Calu3 (cell line): Measurements from ENCODE around the gene RBMY1F. TPM values are rescaled to one million over a fixed set of nuclear protein-coding genes. Genes with fewer than 3 reads are reported as not detected.
"Not testable (repeated sequence)": the region's sequence is repeated elsewhere in the genome, so short reads cannot be mapped to it uniquely, and the experiment has no call there.

Experiments
- Bru-seq: library from RNA; stranded (reverse); fragments of 400-500 nt; gene quantifications from one replicate; lab custom pipeline; 2021; lab: Mats Ljungman, UMichigan
- BruChase-seq, 2 experiments: library from RNA; stranded (reverse); fragments of 400-500 nt; gene quantifications; one replicate each; lab custom pipeline; 2021; lab: Mats Ljungman, UMichigan
- BruUV-seq: library from RNA; stranded (reverse); fragments of 400-500 nt; replicated peaks from 2 replicates; lab custom pipeline; 2021; lab: Mats Ljungman, UMichigan
- CTCF ChIA-PET: fragments of 300-600 bp; sonication (Branson Sonifier 250); formaldehyde crosslinking; loops from one replicate; lab custom pipeline; 2022; ENCODE audit warnings: antibody characterized with exemption; lab: Charles Lee
- DNase-seq: peaks from one replicate; pipeline ENCODE4 v3.0.0; 2022
- H3K27ac Mint-ChIP-seq: one replicate; pipeline ENCODE4 v1.8.0; 2022; ENCODE audit warnings: mixed read lengths; ENCODE audit not compliant: unreplicated experiment
- H3K27me3 Mint-ChIP-seq: one replicate; pipeline ENCODE4 v1.8.0; 2022; ENCODE audit warnings: mixed read lengths; ENCODE audit not compliant: unreplicated experiment
- H3K36me3 Mint-ChIP-seq: one replicate; pipeline ENCODE4 v1.8.0; 2022; ENCODE audit warnings: mild to moderate bottlenecking, moderate library complexity, mixed read lengths; ENCODE audit not compliant: insufficient read depth, unreplicated experiment
- H3K4me1 Mint-ChIP-seq: one replicate; pipeline ENCODE4 v1.8.0; 2022; ENCODE audit warnings: mild to moderate bottlenecking, low read depth, mixed read lengths; ENCODE audit not compliant: unreplicated experiment
- H3K4me3 Mint-ChIP-seq: one replicate; pipeline ENCODE4 v1.8.0; 2022; ENCODE audit warnings: mild to moderate bottlenecking, low read depth, moderate library complexity, mixed read lengths; ENCODE audit not compliant: unreplicated experiment
- H3K9me3 Mint-ChIP-seq: one replicate; pipeline ENCODE4 v1.8.0; 2022; ENCODE audit warnings: low read depth, mixed read lengths; ENCODE audit not compliant: unreplicated experiment
- intact Hi-C: fragments of 100-400 bp; cut with micrococcal nuclease; formaldehyde crosslinking; loops from one replicate; pipeline ENCODE4 v1.10.0; 2022; ENCODE audit not compliant: unreplicated experiment
- long read RNA-seq: library from polyadenylated mRNA; stranded (forward); transcript quantifications from one replicate; pipeline ENCODE4 v2.0.0, GENCODE V29; 2022
- total RNA-seq: library from RNA; stranded (reverse); gene quantifications from 2 replicates; pipeline ENCODE4 v1.2.3, GENCODE V29; 2022

RBMY1F gene
- total RNA-seq, result not detected in 2 replicates
- not detected for Bru-seq, nascent RNA
- BruChase-seq, experiment 1, labeled RNA remaining after a 6-hour chase, result not detected
- not detected for BruChase-seq, experiment 2, labeled RNA remaining after a 2-hour chase
- long read RNA-seq, result 0 reads

GRCh38 chrY:22182823-22183222 is at the start of gene RBMY1F:
Gene RBMY1F (minus strand): TSS chrY:22182923. CDS start chrY:22180969, 1,954 bp downstream.
- H3K36me3 Mint-ChIP-seq, H3K9me3 Mint-ChIP-seq, BruUV-seq, CTCF ChIA-PET, H3K27ac Mint-ChIP-seq, H3K4me1 Mint-ChIP-seq, H3K27me3 Mint-ChIP-seq, H3K4me3 Mint-ChIP-seq, DNase-seq, intact Hi-C loops: not testable (repeated sequence)

- H3K4me1 Mint-ChIP-seq, H3K36me3 Mint-ChIP-seq, DNase-seq, H3K9me3 Mint-ChIP-seq, H3K27ac Mint-ChIP-seq, H3K4me3 Mint-ChIP-seq, CTCF ChIA-PET, intact Hi-C loops, H3K27me3 Mint-ChIP-seq, BruUV-seq: not testable (repeated sequence)
Measured at GRCh38 chrY:22151144-22151543, 31.6 kb downstream of the RBMY1F start.

- H3K9me3 Mint-ChIP-seq, H3K36me3 Mint-ChIP-seq, H3K4me1 Mint-ChIP-seq, DNase-seq, CTCF ChIA-PET, H3K4me3 Mint-ChIP-seq, H3K27ac Mint-ChIP-seq, H3K27me3 Mint-ChIP-seq, intact Hi-C loops, BruUV-seq: not testable (repeated sequence)
Measured at GRCh38 chrY:22141011-22141695, 41.6 kb downstream of the RBMY1F start.

- H3K36me3 Mint-ChIP-seq, H3K4me3 Mint-ChIP-seq, BruUV-seq, DNase-seq, intact Hi-C loops, H3K27me3 Mint-ChIP-seq, H3K9me3 Mint-ChIP-seq, CTCF ChIA-PET, H3K4me1 Mint-ChIP-seq, H3K27ac Mint-ChIP-seq: not testable (repeated sequence)
Measured at GRCh38 chrY:22134719-22135118, 48.0 kb downstream of the RBMY1F start.

- CTCF ChIA-PET, H3K36me3 Mint-ChIP-seq, H3K27ac Mint-ChIP-seq, DNase-seq, intact Hi-C loops, H3K4me1 Mint-ChIP-seq, H3K9me3 Mint-ChIP-seq, H3K27me3 Mint-ChIP-seq, H3K4me3 Mint-ChIP-seq, BruUV-seq: not testable (repeated sequence)
Measured at GRCh38 chrY:22130494-22130893, 52.2 kb downstream of the RBMY1F start.

Other genes starting within 250 kb of the RBMY1F start
- not detected in 2 replicates for gene RBMY1J, start 220.5 kb upstream of the RBMY1F start, total RNA-seq